ENCODE measurements around the gene GPX4. TPM values are rescaled to one million over a fixed set of nuclear protein-coding genes. Genes with fewer than 3 reads are reported as not detected.

Gene GPX4
- total and polyA plus RNA-seq, 2 of the 13 experiments (the other 11 are each of a cell fraction or from before 2014, with no cell fraction given) = 535 to 613 TPM

GRCh38 chr19:1098177-1099051 lies 5.4 kb upstream of the GPX4 start (continued):
- peak; percentile 34; the same call in 1 of the 2 replicates for TF ChIP-seq ARID5B (CRISPR knock-in tag; IDR thresholded peaks at IDR 0.05)
- no peak for TF ChIP-seq FOXJ3 (CRISPR knock-in tag; IDR thresholded peaks at IDR 0.05; ENCODE audit: borderline replicate concordance)
- no peak for TF ChIP-seq ZNF20 (CRISPR knock-in tag; IDR thresholded peaks at IDR 0.05)
- no peak for TF ChIP-seq SRSF4 (IDR thresholded peaks at IDR 0.05; ENCODE audit: low read depth, low read length, poor library complexity, severe bottlenecking)
- no peak for TF ChIP-seq ZNF318 (CRISPR knock-in tag; IDR thresholded peaks at IDR 0.05)
- TF ChIP-seq ZNF691 (CRISPR knock-in tag; IDR thresholded peaks at IDR 0.05; ENCODE audit: borderline replicate concordance, low read depth) = peak; percentile 82
- TF ChIP-seq MLLT10 (CRISPR knock-in tag; IDR thresholded peaks at IDR 0.05) = no peak
- TF ChIP-seq LCORL (IDR thresholded peaks at IDR 0.05) = no peak
- TF ChIP-seq LCORL (CRISPR knock-in tag; IDR thresholded peaks at IDR 0.05) = peak; percentile 64
- TF ChIP-seq ZNF256 (CRISPR knock-in tag; conservative IDR thresholded peaks at IDR 0.05) = no peak
- TF ChIP-seq, protein P1, sequence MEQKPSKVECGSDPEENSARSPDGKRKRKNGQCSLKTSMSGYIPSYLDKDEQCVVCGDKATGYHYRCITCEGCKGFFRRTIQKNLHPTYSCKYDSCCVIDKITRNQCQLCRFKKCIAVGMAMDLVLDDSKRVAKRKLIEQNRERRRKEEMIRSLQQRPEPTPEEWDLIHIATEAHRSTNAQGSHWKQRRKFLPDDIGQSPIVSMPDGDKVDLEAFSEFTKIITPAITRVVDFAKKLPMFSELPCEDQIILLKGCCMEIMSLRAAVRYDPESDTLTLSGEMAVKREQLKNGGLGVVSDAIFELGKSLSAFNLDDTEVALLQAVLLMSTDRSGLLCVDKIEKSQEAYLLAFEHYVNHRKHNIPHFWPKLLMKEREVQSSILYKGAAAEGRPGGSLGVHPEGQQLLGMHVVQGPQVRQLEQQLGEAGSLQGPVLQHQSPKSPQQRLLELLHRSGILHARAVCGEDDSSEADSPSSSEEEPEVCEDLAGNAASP (CRISPR knock-in tag; IDR thresholded peaks at IDR 0.05; ENCODE audit: borderline replicate concordance) = no peak; the same call in 1 of the 2 replicates
- peak; percentile 44; the same call in 1 of the 2 replicates for TF ChIP-seq SIN3A (IDR thresholded peaks at IDR 0.05; ENCODE audit: borderline replicate concordance, low read depth, low read length)
- no peak for TF ChIP-seq CENPX (CRISPR knock-in tag; IDR thresholded peaks at IDR 0.05)
- no peak for TF ChIP-seq ZFP1 (CRISPR knock-in tag; IDR thresholded peaks at IDR 0.05)
